SK-N-SH (cell line): Measurements from ENCODE around the gene CRACR2B. TPM values are rescaled to one million over a fixed set of nuclear protein-coding genes. Genes with fewer than 3 reads are reported as not detected.

ENCODE experiments used
- CTCF ChIA-PET: fragments of 300-600, 350-600 bp; formaldehyde crosslinking; extraction: SDS; loops from one replicate; lab custom pipeline; 2021; lab: Yijun Ruan, JAX
- POLR2A ChIA-PET: fragments of 350-600 bp; sonication (Branson Sonifier 250); formaldehyde crosslinking; extraction: SDS; loops from one replicate; lab custom pipeline; 2020; ENCODE audit warnings: antibody characterized with exemption, inconsistent platforms; lab: Yijun Ruan, JAX
- DNase-seq: peaks from one replicate; pipeline ENCODE4 v3.0.0; 2012
- H2AFZ ChIP-seq: fragments of 200-600 bp; sonication (generic); 2 replicates; pipeline ENCODE4 v1.8.1; 2016; ENCODE audit warnings: antibody characterized with exemption, mild to moderate bottlenecking, low read depth
- H3F3A ChIP-seq: fragments of 200-600 bp; sonication (generic); replicated peaks from 2 replicates; pipeline ENCODE3; 2016; ENCODE audit warnings: antibody characterized with exemption, mild to moderate bottlenecking; ENCODE audit not compliant: insufficient read depth
- H3K27ac ChIP-seq, 2 experiments: fragments of 200-500 bp in 1 of 2; fragments of 200-600 bp in 1 of 2; sonication (Bioruptor generic) in 1 of 2; sonication (generic), shearing (Covaris generic) in 1 of 2; 2 replicates each; pipeline versions ENCODE4 v1.5.1 to v1.6.1; 2014 to 2016; ENCODE audit warnings: low read depth in 2 of 2, inconsistent platforms in 1 of 2, low read length in 1 of 2, mild to moderate bottlenecking in 1 of 2, mixed read lengths in 1 of 2
- H3K27me3 ChIP-seq: fragments of 200-600 bp; sonication (generic), shearing (Covaris generic); 2 replicates; pipeline ENCODE4 v1.6.1; 2016; ENCODE audit warnings: mixed run types; ENCODE audit not compliant: insufficient read depth
- H3K36me3 ChIP-seq, 2 experiments: fragments of 200-500 bp in 1 of 2; fragments of 200-600 bp in 1 of 2; sonication (Bioruptor generic) in 1 of 2; sonication (generic) in 1 of 2; replicated peaks in 1 of 2; 2 replicates each; pipeline versions ENCODE3 to v1.5.1; 2014 to 2016; ENCODE audit warnings: low read length in 1 of 2, mild to moderate bottlenecking in 1 of 2; ENCODE audit not compliant: insufficient read depth in 2 of 2, control insufficient read depth in 1 of 2
- H3K4me1 ChIP-seq, 2 experiments: fragments of 200-500 bp in 1 of 2; fragments of 200-600 bp in 1 of 2; sonication (Bioruptor generic) in 1 of 2; sonication (generic), shearing (Covaris generic) in 1 of 2; 2 replicates each; pipeline versions ENCODE4 v1.5.1 to v1.6.1; 2014 to 2016; ENCODE audit warnings: low read depth in 1 of 2, low read length in 1 of 2, mixed run types in 1 of 2; ENCODE audit not compliant: insufficient read depth in 2 of 2, control insufficient read depth in 1 of 2
- H3K4me2 ChIP-seq: fragments of 200-600 bp; sonication (generic), shearing (Covaris generic); 2 replicates; pipeline ENCODE4 v1.6.1; 2017; ENCODE audit warnings: mixed run types
- H3K4me3 ChIP-seq, 2 experiments: fragments of 200-500 bp in 1 of 2; fragments of 200-600 bp in 1 of 2; sonication (Bioruptor generic) in 1 of 2; sonication (generic), shearing (Covaris generic) in 1 of 2; 2 replicates each; pipeline versions ENCODE4 v1.5.1 to v1.8.1; 2014 to 2016; ENCODE audit warnings: low read depth in 2 of 2, inconsistent platforms in 1 of 2, low read length in 1 of 2, mild to moderate bottlenecking in 1 of 2, mixed read lengths in 1 of 2, moderate library complexity in 1 of 2
- H3K79me2 ChIP-seq: fragments of 200-600 bp; sonication (generic); 2 replicates; pipeline ENCODE4 v1.8.1; 2017; ENCODE audit warnings: mild to moderate bottlenecking; ENCODE audit not compliant: insufficient read depth
- H3K9ac ChIP-seq: fragments of 200-600 bp; sonication (generic); 2 replicates; pipeline ENCODE4 v1.6.1; 2017; ENCODE audit warnings: mixed run types
- H3K9me2 ChIP-seq: fragments of 200-600 bp; sonication (generic); 2 replicates; pipeline ENCODE4 v1.6.1; 2017; ENCODE audit warnings: mixed run types
- H3K9me3 ChIP-seq: fragments of 200-600 bp; sonication (generic); 2 replicates; pipeline ENCODE4 v1.6.1; 2017; ENCODE audit warnings: mixed run types, mild to moderate bottlenecking, moderate library complexity
- H4K20me1 ChIP-seq: fragments of 200-600 bp; sonication (generic); 2 replicates; pipeline ENCODE4 v1.6.1; 2017; ENCODE audit warnings: mild to moderate bottlenecking, mixed run types; ENCODE audit not compliant: insufficient read depth
- CHD2 ChIP-seq: fragments of 150-350 bp; IDR thresholded peaks from 2 replicates; pipeline ENCODE4 v1.6.1; 2018; ENCODE audit warnings: low read length; ENCODE audit not compliant: partially characterized antibody
- CTCF ChIP-seq: fragments of 200-600 bp; sonication (generic); IDR thresholded peaks from 2 replicates; pipeline ENCODE4 v1.6.1; 2017; ENCODE audit warnings: antibody characterized with exemption, mild to moderate bottlenecking, moderate library complexity
- FOXJ3 ChIP-seq: sonication (generic); formaldehyde crosslinking; IDR thresholded peaks from 2 replicates; pipeline ENCODE4 v1.5.1; 2020; ENCODE audit warnings: mild to moderate bottlenecking, missing genetic modification reagents
- FOXM1 ChIP-seq: IDR thresholded peaks from 2 replicates; pipeline ENCODE4 v1.4.0; 2012; ENCODE audit warnings: low read depth, mild to moderate bottlenecking
- GATA2 ChIP-seq: sonication (generic); formaldehyde crosslinking; IDR thresholded peaks from 2 replicates; pipeline ENCODE4 v1.5.0; 2020; ENCODE audit warnings: mild to moderate bottlenecking, missing genetic modification reagents
- IRF3 ChIP-seq: fragments of 150-350 bp; IDR thresholded peaks from 2 replicates; pipeline ENCODE4 v1.6.1; 2016; ENCODE audit warnings: mild to moderate bottlenecking, low read depth, low read length
- MEF2A ChIP-seq: IDR thresholded peaks from 2 replicates; pipeline ENCODE4 v1.4.0; 2012; ENCODE audit warnings: low read depth, borderline replicate concordance
- MXI1 ChIP-seq: IDR thresholded peaks from 2 replicates; pipeline ENCODE4 v1.6.1; 2012; ENCODE audit warnings: mild to moderate bottlenecking, low read depth, low read length, improper control_type of control experiment
- NFIC ChIP-seq: IDR thresholded peaks from 2 replicates; pipeline ENCODE4 v1.4.0; 2012; ENCODE audit warnings: borderline replicate concordance
- PBX3 ChIP-seq: IDR thresholded peaks from 2 replicates; pipeline ENCODE4; 2012
- RCOR1 ChIP-seq: fragments of 150-350 bp; IDR thresholded peaks from 2 replicates; pipeline ENCODE4 v1.6.1; 2017; ENCODE audit warnings: antibody characterized with exemption, low read length
- REST ChIP-seq: IDR thresholded peaks from 2 replicates; pipeline ENCODE4 v1.6.1; 2012; ENCODE audit warnings: mild to moderate bottlenecking, low read depth, low read length, moderate library complexity
- YY1 ChIP-seq: IDR thresholded peaks from 2 replicates; pipeline ENCODE4 v1.4.0; 2012; ENCODE audit warnings: low read depth, mild to moderate bottlenecking
- WGBS: methylation state at CpG from one replicate; pipeline ENCODE4 v1.1.6; 2017; ENCODE audit warnings: low lambda C conversion rate; 5-methylcytosine and 5-hydroxymethylcytosine counted together
- polyA plus RNA-seq, 3 experiments: library from polyadenylated mRNA; depleted of rRNA; stranded (reverse); fragments of >200 nt; gene quantifications; 2 replicates each; pipeline ENCODE4 v1.2.3, GENCODE V29; 2012
- TF ChIP-seq, protein P1 (sequence below): fragments of 150-350 bp; IDR thresholded peaks from 2 replicates; pipeline ENCODE4 v1.6.1; 2017; ENCODE audit warnings: antibody characterized with exemption, low read length, low read depth, borderline replicate concordance
- TF ChIP-seq, protein P2 (sequence below): IDR thresholded peaks from 2 replicates; pipeline ENCODE4 v1.4.0; 2012; ENCODE audit warnings: low read depth, borderline replicate concordance

Gene CRACR2B
- polyA plus RNA-seq, 1 of the 3 experiments (the other 2 are of a cell fraction) = 1.1 TPM

DNA sequence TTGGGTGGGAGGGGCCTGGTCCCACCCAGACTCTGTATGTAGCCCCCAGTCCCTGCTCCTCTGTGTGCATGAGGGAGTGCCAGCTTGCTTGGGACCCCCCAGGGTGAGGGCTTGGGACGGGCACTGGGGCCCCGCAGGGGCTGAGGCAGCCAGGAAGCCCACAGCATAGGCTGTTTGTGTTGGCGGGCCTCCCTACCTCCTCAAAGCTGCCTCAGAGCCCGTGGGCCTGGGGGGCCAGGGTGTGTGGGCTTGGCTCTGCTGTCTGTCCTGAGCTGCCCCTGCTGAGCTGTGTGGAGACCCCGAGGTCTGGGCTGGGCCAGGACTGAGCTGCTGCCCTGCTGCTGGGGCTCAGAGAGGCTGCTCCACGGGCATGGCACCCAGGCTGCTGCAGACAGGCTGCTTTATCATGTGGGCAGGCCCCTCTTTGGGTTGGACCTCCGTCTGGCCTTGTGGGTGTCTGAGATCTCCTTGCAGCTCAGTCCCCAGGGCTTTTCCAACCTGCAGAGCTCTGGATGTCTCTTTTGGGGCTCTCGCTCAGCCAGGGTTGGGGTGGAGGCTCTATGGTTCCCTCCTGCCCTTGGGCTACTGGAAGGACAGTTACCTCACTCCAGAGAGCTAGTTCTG, 18.3 kb downstream of the CRACR2B start:
- H3K79me2 ChIP-seq = peaks cover 65% of the 10 kb centered on the region
- H3K9me3 ChIP-seq = no peaks in the 10 kb centered on the region
- H3K4me3 ChIP-seq = peak overlapping the region in 1 of 2 experiments; percentile 100; a peak in 1 of 4 replicates
- DNase-seq = no peak
- H2AFZ ChIP-seq = no peak overlapping the region
- ChIA-PET POLR2A (no interaction called here), CTCF (interaction anchor here (0.9 to 7.5 kb wide), 3 partner anchors 16 to 205 kb away, joined by 3 to 70 read pairs (median 3); partner anchors contain the start of gene PNPLA2)
- peaks cover 32 to 42% of the 10 kb centered on the region in 2 experiments; a peak in 3 of 4 replicates for H3K4me1 ChIP-seq
- no peaks in the 10 kb centered on the region for H3K9me2 ChIP-seq
- peak overlapping the region; percentile 100 for H3K4me2 ChIP-seq
- H3F3A ChIP-seq = peaks cover 25% of the 10 kb centered on the region
- TF ChIP-seq YY1 (no peak), NFIC (peak; percentile 42)
- H3K36me3 ChIP-seq = peaks cover 0 to 10% of the 10 kb centered on the region in 2 experiments
- H3K27ac ChIP-seq = peak overlapping the region; percentile 91 to 93
- WGBS = 63% methylated on average over 5 of the region's 8 CpGs
- H4K20me1 ChIP-seq = peaks cover 38% of the 10 kb centered on the region
- H3K9ac ChIP-seq = peak overlapping the region; percentile 97
- no peaks in the 10 kb centered on the region for H3K27me3 ChIP-seq

DNA sequence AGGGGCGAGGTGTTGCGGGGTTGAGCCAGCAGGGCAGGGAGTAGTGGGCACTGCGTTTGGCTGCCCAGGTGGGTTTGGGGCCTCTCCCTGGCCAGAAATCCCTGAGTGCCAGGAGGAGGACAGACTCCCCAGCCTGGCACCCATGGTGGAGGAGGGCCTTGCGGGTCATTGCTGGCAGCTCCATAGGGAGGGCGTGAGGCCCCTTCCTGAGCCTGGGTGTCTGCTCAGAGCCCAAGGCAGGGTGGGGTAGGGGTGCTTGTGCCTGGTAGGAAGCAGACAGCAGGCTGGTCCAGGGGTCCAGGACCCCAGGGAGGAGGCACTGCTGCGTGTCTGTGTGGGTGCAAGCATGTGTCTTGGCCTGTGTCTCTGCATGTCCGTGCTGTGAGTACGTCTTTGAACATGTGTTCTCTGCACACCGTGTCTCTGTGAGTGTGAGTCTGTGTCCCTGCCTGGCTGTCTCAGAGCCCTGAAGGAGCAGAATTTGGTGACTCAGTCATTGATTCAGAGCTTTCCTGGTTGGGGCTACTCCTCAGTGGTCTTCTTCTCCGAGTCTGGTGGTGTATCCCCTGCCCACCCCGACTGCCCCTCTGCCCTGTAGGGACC, 18.9 kb downstream of the CRACR2B start:
- DNase-seq = no peak
- Histone ChIP-seq H3K9me3 (no peaks in the 10 kb centered on the region), H3K4me2 (peak overlapping the region; percentile 100), H3K4me3 (peak overlapping the region in 1 of 2 experiments; percentile 100; a peak in 1 of 4 replicates), H2AFZ (no peak overlapping the region), H4K20me1 (peaks cover 38% of the 10 kb centered on the region), H3K27ac (peak overlapping the region in 1 of 2 experiments; percentile 91; a peak in 2 of 4 replicates), H3K27me3 (no peaks in the 10 kb centered on the region), H3K9ac (peak overlapping the region; percentile 97; the same call in 1 of the 2 replicates), H3F3A (peaks cover 22% of the 10 kb centered on the region), H3K4me1 (peaks cover 32 to 44% of the 10 kb centered on the region in 2 experiments; a peak in 3 of 4 replicates), H3K9me2 (no peaks in the 10 kb centered on the region), H3K79me2 (peaks cover 63% of the 10 kb centered on the region), H3K36me3 (peaks cover 0 to 4% of the 10 kb centered on the region in 2 experiments)
- CTCF ChIA-PET = interaction anchor here (0.9 to 7.5 kb wide), 9 partner anchors 9 to 204 kb away, joined by 3 to 70 read pairs (median 21); partner anchors contain the start of gene PNPLA2
- WGBS = 68% methylated on average over 7 of the region's 11 CpGs
- POLR2A ChIA-PET = no interaction called here
- TF ChIP-seq, protein P1, sequence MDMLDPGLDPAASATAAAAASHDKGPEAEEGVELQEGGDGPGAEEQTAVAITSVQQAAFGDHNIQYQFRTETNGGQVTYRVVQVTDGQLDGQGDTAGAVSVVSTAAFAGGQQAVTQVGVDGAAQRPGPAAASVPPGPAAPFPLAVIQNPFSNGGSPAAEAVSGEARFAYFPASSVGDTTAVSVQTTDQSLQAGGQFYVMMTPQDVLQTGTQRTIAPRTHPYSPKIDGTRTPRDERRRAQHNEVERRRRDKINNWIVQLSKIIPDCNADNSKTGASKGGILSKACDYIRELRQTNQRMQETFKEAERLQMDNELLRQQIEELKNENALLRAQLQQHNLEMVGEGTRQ = no peak
- TF ChIP-seq CTCF (no peak), IRF3 (no peak), CHD2 (no peak), REST (no peak), GATA2 (CRISPR knock-in tag) (no peak), MEF2A (no peak), NFIC (no peak), PBX3 (no peak), MXI1 (no peak), FOXM1 (no peak), RCOR1 (no peak), FOXJ3 (no peak)
- TF ChIP-seq, protein P2, sequence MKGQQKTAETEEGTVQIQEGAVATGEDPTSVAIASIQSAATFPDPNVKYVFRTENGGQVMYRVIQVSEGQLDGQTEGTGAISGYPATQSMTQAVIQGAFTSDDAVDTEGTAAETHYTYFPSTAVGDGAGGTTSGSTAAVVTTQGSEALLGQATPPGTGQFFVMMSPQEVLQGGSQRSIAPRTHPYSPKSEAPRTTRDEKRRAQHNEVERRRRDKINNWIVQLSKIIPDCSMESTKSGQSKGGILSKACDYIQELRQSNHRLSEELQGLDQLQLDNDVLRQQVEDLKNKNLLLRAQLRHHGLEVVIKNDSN = no peak
